OCI-LY1 (cell line): ENCODE results near the gene DYNC1I1.

Experiments used
- CTCF ChIP-seq: fragments of 200-600 bp; sonication (generic), shearing (Covaris generic); IDR thresholded peaks from 2 replicates; pipeline ENCODE4 v1.5.1; 2017; ENCODE audit warnings: mild to moderate bottlenecking, antibody characterized with exemption, low read length, moderate library complexity, mixed read lengths
- EZH2 ChIP-seq: fragments of 200-600 bp; sonication (generic), shearing (Covaris generic); IDR thresholded peaks from 2 replicates; pipeline ENCODE4 v1.8.0; 2017; ENCODE audit warnings: borderline replicate concordance, mixed run types, mild to moderate bottlenecking, antibody characterized with exemption, low read length, moderate library complexity, mixed read lengths

GRCh38 chr7:95951997-95952795 lies 179.8 kb downstream of the DYNC1I1 start:
- TF ChIP-seq CTCF (no peak), EZH2 (no peak)
